ENCODE measurements around the gene MAST4. TPM values are rescaled to one million over a fixed set of nuclear protein-coding genes. Genes with fewer than 3 reads are reported as not detected.

The MAST4 gene
- total and polyA plus RNA-seq, 2 of the 8 experiments (the other 6 are each of a cell fraction or from before 2014, with no cell fraction given) = 1.5 to 2.6 TPM

DNA sequence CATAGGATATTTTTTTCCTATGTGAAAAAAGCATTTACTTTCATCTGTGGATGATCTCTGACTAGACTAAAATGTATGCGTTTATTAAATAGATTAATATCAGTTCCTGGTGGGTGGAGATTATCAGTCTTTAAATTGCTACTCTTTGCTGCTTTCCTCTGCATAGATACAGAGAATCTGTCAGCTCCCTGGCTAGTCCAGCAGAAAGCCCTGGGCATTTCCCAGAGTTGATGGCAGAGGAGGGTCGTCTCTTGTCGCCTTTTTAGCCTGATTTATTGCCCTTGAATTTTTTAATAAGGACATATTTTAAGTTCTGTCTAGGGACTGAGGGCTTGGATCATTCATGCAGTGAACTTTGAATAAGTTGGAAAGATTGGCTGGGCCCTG lies 434.9 kb downstream of the MAST4 start (continued):
- TF ChIP-seq, protein P1, sequence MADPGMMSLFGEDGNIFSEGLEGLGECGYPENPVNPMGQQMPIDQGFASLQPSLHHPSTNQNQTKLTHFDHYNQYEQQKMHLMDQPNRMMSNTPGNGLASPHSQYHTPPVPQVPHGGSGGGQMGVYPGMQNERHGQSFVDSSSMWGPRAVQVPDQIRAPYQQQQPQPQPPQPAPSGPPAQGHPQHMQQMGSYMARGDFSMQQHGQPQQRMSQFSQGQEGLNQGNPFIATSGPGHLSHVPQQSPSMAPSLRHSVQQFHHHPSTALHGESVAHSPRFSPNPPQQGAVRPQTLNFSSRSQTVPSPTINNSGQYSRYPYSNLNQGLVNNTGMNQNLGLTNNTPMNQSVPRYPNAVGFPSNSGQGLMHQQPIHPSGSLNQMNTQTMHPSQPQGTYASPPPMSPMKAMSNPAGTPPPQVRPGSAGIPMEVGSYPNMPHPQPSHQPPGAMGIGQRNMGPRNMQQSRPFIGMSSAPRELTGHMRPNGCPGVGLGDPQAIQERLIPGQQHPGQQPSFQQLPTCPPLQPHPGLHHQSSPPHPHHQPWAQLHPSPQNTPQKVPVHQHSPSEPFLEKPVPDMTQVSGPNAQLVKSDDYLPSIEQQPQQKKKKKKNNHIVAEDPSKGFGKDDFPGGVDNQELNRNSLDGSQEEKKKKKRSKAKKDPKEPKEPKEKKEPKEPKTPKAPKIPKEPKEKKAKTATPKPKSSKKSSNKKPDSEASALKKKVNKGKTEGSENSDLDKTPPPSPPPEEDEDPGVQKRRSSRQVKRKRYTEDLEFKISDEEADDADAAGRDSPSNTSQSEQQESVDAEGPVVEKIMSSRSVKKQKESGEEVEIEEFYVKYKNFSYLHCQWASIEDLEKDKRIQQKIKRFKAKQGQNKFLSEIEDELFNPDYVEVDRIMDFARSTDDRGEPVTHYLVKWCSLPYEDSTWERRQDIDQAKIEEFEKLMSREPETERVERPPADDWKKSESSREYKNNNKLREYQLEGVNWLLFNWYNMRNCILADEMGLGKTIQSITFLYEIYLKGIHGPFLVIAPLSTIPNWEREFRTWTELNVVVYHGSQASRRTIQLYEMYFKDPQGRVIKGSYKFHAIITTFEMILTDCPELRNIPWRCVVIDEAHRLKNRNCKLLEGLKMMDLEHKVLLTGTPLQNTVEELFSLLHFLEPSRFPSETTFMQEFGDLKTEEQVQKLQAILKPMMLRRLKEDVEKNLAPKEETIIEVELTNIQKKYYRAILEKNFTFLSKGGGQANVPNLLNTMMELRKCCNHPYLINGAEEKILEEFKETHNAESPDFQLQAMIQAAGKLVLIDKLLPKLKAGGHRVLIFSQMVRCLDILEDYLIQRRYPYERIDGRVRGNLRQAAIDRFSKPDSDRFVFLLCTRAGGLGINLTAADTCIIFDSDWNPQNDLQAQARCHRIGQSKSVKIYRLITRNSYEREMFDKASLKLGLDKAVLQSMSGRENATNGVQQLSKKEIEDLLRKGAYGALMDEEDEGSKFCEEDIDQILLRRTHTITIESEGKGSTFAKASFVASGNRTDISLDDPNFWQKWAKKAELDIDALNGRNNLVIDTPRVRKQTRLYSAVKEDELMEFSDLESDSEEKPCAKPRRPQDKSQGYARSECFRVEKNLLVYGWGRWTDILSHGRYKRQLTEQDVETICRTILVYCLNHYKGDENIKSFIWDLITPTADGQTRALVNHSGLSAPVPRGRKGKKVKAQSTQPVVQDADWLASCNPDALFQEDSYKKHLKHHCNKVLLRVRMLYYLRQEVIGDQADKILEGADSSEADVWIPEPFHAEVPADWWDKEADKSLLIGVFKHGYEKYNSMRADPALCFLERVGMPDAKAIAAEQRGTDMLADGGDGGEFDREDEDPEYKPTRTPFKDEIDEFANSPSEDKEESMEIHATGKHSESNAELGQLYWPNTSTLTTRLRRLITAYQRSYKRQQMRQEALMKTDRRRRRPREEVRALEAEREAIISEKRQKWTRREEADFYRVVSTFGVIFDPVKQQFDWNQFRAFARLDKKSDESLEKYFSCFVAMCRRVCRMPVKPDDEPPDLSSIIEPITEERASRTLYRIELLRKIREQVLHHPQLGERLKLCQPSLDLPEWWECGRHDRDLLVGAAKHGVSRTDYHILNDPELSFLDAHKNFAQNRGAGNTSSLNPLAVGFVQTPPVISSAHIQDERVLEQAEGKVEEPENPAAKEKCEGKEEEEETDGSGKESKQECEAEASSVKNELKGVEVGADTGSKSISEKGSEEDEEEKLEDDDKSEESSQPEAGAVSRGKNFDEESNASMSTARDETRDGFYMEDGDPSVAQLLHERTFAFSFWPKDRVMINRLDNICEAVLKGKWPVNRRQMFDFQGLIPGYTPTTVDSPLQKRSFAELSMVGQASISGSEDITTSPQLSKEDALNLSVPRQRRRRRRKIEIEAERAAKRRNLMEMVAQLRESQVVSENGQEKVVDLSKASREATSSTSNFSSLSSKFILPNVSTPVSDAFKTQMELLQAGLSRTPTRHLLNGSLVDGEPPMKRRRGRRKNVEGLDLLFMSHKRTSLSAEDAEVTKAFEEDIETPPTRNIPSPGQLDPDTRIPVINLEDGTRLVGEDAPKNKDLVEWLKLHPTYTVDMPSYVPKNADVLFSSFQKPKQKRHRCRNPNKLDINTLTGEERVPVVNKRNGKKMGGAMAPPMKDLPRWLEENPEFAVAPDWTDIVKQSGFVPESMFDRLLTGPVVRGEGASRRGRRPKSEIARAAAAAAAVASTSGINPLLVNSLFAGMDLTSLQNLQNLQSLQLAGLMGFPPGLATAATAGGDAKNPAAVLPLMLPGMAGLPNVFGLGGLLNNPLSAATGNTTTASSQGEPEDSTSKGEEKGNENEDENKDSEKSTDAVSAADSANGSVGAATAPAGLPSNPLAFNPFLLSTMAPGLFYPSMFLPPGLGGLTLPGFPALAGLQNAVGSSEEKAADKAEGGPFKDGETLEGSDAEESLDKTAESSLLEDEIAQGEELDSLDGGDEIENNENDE (IDR thresholded peaks at IDR 0.05; ENCODE audit: insufficient replicate concordance, low read length) = no peak
- TF ChIP-seq, protein P2, sequence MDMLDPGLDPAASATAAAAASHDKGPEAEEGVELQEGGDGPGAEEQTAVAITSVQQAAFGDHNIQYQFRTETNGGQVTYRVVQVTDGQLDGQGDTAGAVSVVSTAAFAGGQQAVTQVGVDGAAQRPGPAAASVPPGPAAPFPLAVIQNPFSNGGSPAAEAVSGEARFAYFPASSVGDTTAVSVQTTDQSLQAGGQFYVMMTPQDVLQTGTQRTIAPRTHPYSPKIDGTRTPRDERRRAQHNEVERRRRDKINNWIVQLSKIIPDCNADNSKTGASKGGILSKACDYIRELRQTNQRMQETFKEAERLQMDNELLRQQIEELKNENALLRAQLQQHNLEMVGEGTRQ (IDR thresholded peaks at IDR 0.05; ENCODE audit: low read length) = no peak
- no peak for TF ChIP-seq CBX5 (IDR thresholded peaks at IDR 0.05; ENCODE audit: low read depth, low read length)
- TF ChIP-seq KDM5A (IDR thresholded peaks at IDR 0.05; ENCODE audit: low read length) = no peak
- TF ChIP-seq RXRA (IDR thresholded peaks at IDR 0.05; ENCODE audit: insufficient read depth, low read depth, low read length) = no peak
- TF ChIP-seq CTBP2 (IDR thresholded peaks at IDR 0.05; ENCODE audit: borderline replicate concordance, insufficient read depth, insufficient read length, low read length) = no peak

Measured in H1 (cell line).